Subcutaneous adipose tissue (tissue), 4 donors: Measurements from ENCODE around the gene FREM2. TPM values are rescaled to one million over a fixed set of nuclear protein-coding genes. Genes with fewer than 3 reads are reported as not detected.

Experiments used
- total RNA-seq, 4 donors: library from RNA; depleted of rRNA; stranded (reverse); fragments of >200 nt; gene quantifications; one replicate each; pipeline ENCODE4 v1.1.0, GENCODE V29; 2016
- TF ChIP-seq, protein P1 (sequence below): fragments of 450-650 bp; IDR thresholded peaks from one replicate; pipeline ENCODE4 v1.5.1; 2016; ENCODE audit warnings: low read depth, mild to moderate bottlenecking, control low read depth, antibody characterized with exemption, moderate library complexity

Gene FREM2
- total RNA-seq, 4 donors from 2014 or later = under 0.01 to 2.9 (median 0.09) TPM

DNA sequence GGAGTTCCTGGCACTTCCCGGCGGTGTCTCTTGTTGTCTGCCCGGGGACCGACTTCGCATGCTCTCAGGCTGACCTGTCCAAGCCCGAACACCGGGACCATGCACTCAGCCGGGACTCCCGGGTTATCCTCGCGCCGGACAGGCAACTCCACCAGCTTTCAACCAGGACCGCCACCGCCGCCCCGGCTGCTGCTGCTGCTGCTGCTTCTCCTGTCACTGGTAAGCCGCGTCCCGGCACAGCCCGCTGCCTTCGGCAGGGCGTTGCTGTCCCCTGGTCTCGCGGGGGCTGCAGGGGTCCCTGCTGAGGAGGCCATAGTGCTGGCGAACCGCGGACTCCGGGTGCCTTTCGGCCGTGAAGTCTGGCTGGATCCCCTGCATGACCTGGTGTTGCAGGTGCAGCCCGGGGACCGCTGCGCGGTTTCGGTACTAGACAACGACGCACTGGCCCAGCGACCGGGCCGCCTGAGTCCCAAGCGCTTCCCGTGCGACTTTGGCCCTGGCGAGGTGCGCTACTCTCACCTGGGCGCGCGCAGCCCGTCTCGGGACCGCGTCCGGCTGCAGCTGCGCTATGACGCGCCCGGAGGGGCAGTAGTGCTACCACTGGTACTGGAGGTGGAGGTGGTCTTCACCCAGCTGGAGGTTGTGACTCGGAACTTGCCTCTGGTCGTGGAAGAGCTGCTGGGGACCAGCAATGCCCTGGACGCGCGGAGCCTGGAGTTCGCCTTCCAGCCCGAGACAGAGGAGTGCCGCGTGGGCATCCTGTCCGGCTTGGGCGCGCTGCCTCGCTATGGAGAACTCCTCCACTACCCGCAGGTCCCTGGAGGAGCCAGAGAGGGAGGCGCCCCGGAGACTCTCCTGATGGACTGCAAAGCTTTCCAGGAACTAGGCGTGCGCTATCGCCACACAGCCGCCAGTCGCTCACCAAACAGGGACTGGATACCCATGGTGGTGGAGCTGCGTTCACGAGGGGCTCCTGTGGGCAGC lies 661 bp downstream of the FREM2 start:
- TF ChIP-seq, protein P1, sequence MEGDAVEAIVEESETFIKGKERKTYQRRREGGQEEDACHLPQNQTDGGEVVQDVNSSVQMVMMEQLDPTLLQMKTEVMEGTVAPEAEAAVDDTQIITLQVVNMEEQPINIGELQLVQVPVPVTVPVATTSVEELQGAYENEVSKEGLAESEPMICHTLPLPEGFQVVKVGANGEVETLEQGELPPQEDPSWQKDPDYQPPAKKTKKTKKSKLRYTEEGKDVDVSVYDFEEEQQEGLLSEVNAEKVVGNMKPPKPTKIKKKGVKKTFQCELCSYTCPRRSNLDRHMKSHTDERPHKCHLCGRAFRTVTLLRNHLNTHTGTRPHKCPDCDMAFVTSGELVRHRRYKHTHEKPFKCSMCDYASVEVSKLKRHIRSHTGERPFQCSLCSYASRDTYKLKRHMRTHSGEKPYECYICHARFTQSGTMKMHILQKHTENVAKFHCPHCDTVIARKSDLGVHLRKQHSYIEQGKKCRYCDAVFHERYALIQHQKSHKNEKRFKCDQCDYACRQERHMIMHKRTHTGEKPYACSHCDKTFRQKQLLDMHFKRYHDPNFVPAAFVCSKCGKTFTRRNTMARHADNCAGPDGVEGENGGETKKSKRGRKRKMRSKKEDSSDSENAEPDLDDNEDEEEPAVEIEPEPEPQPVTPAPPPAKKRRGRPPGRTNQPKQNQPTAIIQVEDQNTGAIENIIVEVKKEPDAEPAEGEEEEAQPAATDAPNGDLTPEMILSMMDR = no peak

DNA sequence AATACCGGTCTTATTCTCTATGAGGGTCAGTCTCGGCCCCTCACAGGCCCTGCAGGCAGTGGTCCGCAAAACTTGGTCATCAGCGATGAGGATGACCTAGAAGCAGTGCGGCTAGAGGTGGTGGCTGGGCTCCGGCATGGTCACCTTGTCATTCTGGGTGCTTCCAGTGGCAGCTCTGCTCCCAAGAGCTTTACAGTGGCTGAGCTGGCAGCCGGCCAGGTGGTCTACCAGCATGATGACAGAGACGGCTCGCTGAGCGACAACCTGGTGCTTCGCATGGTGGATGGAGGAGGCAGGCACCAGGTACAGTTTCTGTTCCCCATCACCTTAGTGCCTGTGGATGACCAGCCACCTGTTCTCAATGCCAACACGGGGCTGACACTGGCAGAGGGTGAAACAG lies 1.8 kb downstream of the FREM2 start:
- TF ChIP-seq, protein P1 = no peak

DNA sequence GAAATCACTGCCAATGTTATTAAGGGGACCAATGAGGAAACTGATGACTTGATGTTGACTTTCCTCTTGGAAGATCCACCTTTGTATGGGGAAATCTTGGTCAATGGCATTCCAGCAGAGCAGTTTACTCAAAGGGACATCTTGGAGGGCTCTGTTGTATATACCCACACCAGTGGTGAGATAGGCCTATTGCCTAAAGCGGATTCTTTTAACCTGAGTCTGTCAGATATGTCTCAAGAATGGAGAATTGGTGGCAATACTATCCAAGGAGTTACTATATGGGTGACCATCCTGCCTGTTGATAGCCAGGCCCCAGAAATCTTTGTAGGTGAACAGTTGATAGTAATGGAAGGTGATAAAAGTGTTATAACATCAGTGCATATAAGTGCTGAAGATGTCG lies 3.4 kb downstream of the FREM2 start:
- TF ChIP-seq, protein P1 = no peak

DNA sequence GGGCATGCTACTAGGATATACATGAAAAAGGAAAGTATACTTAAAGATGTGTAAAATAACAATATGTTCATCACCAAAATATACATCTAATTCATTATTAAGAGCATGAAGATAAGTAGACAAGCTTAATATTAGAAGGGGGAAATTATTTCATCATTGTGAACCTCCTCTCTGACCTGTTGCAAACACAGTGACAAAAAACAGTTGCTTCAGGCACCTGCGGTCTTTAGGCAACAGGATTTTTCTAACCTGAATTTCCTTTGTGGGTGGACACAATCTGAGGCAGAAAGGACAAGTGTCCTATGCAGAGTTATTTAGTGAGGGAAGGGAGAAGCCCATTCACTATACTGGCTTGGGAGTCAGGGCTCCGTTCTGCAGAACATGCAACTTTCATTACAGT lies 6.3 kb downstream of the FREM2 start:
- TF ChIP-seq, protein P1 = no peak

DNA sequence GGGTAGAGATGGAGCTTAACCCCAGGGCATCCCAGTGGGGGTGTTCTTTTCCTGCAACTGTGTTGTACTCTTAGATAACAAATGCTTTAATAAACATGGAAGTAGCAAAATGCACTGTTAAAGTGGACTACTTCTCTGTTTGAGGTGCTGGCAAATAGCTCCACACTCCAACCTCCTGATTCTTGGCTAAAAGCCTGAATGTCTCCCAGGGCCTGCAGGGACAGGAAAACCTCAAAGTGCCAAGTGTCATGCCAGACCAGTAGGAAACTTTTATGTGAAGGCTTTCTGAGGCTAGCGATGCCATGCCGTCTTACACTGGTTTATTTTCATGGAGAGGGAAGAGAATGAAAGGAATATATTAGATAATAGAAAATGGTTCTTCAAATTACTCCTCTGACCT lies 6.8 kb downstream of the FREM2 start:
- TF ChIP-seq, protein P1 = no peak

DNA sequence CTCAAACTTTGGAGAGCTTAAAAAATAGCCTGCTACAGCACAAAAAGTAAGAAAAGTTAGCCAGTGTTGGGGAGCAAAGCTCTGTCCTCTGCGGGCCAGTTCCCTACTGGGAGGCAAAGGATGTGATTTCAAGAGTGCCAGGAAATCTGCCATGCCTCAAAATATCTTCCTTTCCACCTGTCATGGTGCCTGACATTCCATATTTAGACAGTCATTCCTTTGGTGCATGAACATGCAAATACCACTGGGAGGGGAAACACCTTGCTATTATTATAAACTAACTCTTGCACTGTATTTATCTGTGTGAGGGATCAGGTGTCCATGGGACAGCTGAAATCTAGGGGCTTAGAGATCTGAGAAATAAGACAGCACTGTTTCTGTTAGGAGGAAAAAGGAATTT lies 10.3 kb downstream of the FREM2 start:
- TF ChIP-seq, protein P1 = no peak

DNA sequence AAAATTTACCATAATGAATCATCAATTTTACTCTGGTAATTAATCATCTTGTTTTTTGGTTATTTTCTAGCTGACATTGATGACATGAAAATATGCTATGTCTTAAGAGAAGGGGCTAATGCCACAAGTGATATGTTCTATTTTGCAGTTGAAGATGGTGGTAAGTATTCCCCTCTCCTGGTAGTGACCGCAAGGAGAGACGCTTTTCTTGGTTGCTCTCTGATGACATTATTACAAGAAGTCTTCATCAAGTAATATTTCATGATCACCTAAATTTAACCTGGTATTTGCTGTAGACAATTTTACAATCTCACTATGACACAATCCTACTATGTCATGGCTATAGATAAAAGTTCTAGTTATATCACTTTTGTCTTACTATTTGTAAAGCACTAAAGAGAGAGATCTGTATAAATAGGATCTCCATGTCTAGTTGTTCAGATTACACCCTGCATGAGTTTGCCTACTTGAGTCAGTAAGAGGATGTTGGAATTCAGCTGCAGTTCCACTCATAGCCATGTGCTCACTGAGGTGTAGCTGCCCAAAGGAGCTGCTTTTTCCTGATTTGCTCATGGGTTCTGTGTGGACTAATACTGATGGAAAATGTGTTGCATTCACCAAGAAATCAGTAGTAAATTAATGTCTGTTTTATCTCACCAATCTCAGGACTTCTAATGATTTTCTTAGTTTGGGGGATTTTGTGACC lies 10.9 kb downstream of the FREM2 start:
- TF ChIP-seq, protein P1 = no peak
